ENCODE results near the gene CYP2W1.
A peak's percentile ranks its signal among the peaks of the same experiment; 100 is the strongest.

The CYP2W1 gene

GRCh38 chr7:937856-938484 is 45.0 kb upstream of the CYP2W1 start:
- H3K27ac ChIP-seq (ENCODE audit: extremely low read depth, low read depth, low read length) = no peak overlapping the region
- H3K36me3 ChIP-seq (ENCODE audit: control insufficient read depth in 2 of 2, insufficient read depth in 1 of 2, low read length in 2 of 2) = no peaks in the 10 kb centered on the region
- no peaks in the 10 kb centered on the region for H3K4me1 ChIP-seq (ENCODE audit: control insufficient read depth, insufficient read depth, low read length)
- H3K9me3 ChIP-seq (ENCODE audit: control insufficient read depth, insufficient read depth, low read depth, low read length) = no peaks in the 10 kb centered on the region
- H3K4me3 ChIP-seq (ENCODE audit: low read depth, low read length) = no peak overlapping the region
- POLR2A ChIA-PET = no interaction called here
- peak; percentile 64 for TF ChIP-seq ZBTB10 (tag by site-specific recombination; IDR thresholded peaks at IDR 0.05)
- TF ChIP-seq ZBTB26 (tag by site-specific recombination; optimal IDR thresholded peaks at IDR 0.05) = no peak
- TF ChIP-seq PRDM2 (tag by site-specific recombination; IDR thresholded peaks at IDR 0.05; ENCODE audit: borderline replicate concordance) = no peak
- CTCF ChIA-PET = no interaction called here

DNA sequence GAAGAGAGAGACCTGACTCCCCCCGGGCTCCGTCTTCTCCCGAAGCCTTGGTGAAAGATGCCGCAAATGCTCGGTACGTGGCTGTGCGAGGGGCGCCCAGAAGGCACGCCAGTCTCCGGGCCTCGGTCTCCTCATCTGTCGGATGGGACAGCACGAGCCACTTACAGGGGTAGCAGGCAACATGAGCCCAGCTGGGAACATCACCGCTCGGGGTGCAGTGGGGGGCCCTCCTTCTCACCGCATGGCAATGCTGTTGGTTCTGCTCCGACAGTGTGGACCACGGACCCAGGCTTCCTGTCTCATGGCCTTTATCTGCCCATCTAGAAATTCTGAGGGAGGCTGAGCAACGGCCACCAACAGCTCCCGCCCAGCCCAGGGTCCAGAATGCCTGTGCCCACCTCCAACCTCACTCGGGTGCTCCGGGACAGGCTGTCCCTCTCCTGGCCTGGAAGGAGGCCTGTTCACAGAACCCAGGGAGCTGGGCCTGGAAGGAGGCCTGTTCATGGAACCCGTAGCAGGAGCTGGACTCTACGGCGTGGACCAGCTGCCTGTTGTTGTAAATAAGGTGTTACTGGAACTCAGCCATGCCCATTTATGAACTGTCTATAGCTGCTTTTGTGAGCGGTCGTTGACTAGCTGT is 44.3 kb upstream of the CYP2W1 start:
- Histone ChIP-seq H3K9me3 (ENCODE audit: control insufficient read depth, insufficient read depth, low read depth, low read length) (no peaks in the 10 kb centered on the region), H3K4me1 (ENCODE audit: control insufficient read depth, insufficient read depth, low read length) (no peaks in the 10 kb centered on the region), H3K27ac (ENCODE audit: extremely low read depth, low read depth, low read length) (no peak overlapping the region), H3K4me3 (ENCODE audit: low read depth, low read length) (no peak overlapping the region), H3K36me3 (ENCODE audit: control insufficient read depth in 2 of 2, insufficient read depth in 1 of 2, low read length in 2 of 2) (no peaks in the 10 kb centered on the region)
- POLR2A ChIA-PET = no interaction called here
- TF ChIP-seq ZNF221 (tag by site-specific recombination; IDR thresholded peaks at IDR 0.05; ENCODE audit: borderline replicate concordance) = no peak
- CTCF ChIA-PET = no interaction called here

- Histone ChIP-seq H3K27ac (ENCODE audit: extremely low read depth, low read depth, low read length) (no peak overlapping the region), H3K4me1 (ENCODE audit: control insufficient read depth, insufficient read depth, low read length) (no peaks in the 10 kb centered on the region), H3K4me3 (ENCODE audit: low read depth, low read length) (no peak overlapping the region), H3K9me3 (ENCODE audit: control insufficient read depth, insufficient read depth, low read depth, low read length) (no peaks in the 10 kb centered on the region), H3K36me3 (ENCODE audit: control insufficient read depth in 2 of 2, insufficient read depth in 1 of 2, low read length in 2 of 2) (no peaks in the 10 kb centered on the region)
- TF ChIP-seq ZBTB8A (tag by site-specific recombination; IDR thresholded peaks at IDR 0.05) (no peak), ZNF274 (IDR thresholded peaks at IDR 0.05; ENCODE audit: low read length) (no peak), ZNF274 (tag by site-specific recombination; IDR thresholded peaks at IDR 0.05; ENCODE audit: borderline replicate concordance) (no peak), ZFP41 (tag by site-specific recombination; IDR thresholded peaks at IDR 0.05; ENCODE audit: borderline replicate concordance) (no peak), MEIS1 (CRISPR knock-in tag; IDR thresholded peaks at IDR 0.05; ENCODE audit: borderline replicate concordance) (no peak), PRDM2 (tag by site-specific recombination; IDR thresholded peaks at IDR 0.05; ENCODE audit: borderline replicate concordance) (no peak)
- ChIA-PET CTCF (interaction anchor here (0.6 kb wide), 1 partner anchor 126 kb away, joined by 5 read pairs; no protein-coding TSS in a partner anchor), POLR2A (no interaction called here)
Measured at GRCh38 chr7:939843-940242, 43.1 kb upstream of the CYP2W1 start.

Data from HEK293 (cell line).